Measurements from ENCODE around the gene CACNA2D3. TPM values are rescaled to one million over a fixed set of nuclear protein-coding genes. Genes with fewer than 3 reads are reported as not detected.

CACNA2D3 gene
- total RNA-seq, 2 donors from 2014 or later = 0.42 to 0.98 TPM

DNA sequence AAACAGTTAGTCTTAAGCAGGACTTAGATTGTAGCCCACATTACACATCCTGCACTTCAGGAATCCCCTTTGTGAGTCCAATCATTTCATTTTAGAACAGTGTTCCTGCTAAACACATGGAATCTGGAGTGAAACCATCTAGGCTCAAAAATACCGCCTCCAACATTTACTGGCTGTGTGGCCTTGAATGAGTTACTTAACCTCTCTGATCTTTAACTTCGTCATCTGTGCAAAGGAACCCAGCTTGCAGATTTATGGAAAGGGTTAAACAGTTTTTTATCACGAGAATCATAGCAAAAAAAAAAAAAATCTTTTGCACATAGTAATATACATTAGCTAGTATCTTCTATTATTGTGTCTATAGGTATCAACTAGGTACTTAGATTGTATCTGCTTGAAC is 813.5 kb downstream of the CACNA2D3 start:
- intact Hi-C loops (cut with DNase I) = no loop called here
- Histone ChIP-seq H3K4me3 (no peak overlapping the region), H3K27me3 (no peaks in the 10 kb centered on the region), H3K9me3 (no peaks in the 10 kb centered on the region), H3K36me3 (no peaks in the 10 kb centered on the region), H3K27ac (no peak overlapping the region), H3K9ac (ENCODE audit: low read depth in 2 of 2, low read length in 2 of 2) (no peak overlapping the region), H3K4me1 (no peaks in the 10 kb centered on the region)
- TF ChIP-seq, protein P1, sequence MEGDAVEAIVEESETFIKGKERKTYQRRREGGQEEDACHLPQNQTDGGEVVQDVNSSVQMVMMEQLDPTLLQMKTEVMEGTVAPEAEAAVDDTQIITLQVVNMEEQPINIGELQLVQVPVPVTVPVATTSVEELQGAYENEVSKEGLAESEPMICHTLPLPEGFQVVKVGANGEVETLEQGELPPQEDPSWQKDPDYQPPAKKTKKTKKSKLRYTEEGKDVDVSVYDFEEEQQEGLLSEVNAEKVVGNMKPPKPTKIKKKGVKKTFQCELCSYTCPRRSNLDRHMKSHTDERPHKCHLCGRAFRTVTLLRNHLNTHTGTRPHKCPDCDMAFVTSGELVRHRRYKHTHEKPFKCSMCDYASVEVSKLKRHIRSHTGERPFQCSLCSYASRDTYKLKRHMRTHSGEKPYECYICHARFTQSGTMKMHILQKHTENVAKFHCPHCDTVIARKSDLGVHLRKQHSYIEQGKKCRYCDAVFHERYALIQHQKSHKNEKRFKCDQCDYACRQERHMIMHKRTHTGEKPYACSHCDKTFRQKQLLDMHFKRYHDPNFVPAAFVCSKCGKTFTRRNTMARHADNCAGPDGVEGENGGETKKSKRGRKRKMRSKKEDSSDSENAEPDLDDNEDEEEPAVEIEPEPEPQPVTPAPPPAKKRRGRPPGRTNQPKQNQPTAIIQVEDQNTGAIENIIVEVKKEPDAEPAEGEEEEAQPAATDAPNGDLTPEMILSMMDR (IDR thresholded peaks at IDR 0.05) = no peak
- DNase-seq = no peak

DNA sequence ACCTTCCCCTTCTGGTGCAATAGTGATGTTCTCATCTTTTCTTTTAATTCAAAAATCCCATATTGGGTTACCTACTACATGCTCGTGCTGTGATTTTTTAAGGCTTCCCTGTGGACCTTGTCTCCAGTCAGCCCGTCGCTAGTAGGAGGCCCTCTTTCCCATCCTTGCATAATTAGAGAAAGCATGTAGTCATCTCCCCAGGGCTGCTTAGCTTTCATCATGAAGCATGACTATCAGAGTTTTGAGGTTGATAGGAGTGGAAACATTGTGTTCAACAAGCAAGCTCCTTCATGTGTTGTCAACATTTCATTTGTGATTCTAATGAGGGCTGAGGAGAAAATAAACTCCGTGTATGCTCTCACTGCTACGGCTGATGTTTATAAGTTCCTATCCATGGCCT is 814.2 kb downstream of the CACNA2D3 start:
- TF ChIP-seq, protein P1 (IDR thresholded peaks at IDR 0.05) = no peak
- Histone ChIP-seq H3K4me1 (no peaks in the 10 kb centered on the region), H3K36me3 (no peaks in the 10 kb centered on the region), H3K4me3 (no peak overlapping the region), H3K27me3 (no peaks in the 10 kb centered on the region), H3K27ac (no peak overlapping the region), H3K9me3 (no peaks in the 10 kb centered on the region), H3K9ac (ENCODE audit: low read depth in 2 of 2, low read length in 2 of 2) (no peak overlapping the region)
- intact Hi-C loops (cut with DNase I) = no loop called here
- DNase-seq = no peak

DNA sequence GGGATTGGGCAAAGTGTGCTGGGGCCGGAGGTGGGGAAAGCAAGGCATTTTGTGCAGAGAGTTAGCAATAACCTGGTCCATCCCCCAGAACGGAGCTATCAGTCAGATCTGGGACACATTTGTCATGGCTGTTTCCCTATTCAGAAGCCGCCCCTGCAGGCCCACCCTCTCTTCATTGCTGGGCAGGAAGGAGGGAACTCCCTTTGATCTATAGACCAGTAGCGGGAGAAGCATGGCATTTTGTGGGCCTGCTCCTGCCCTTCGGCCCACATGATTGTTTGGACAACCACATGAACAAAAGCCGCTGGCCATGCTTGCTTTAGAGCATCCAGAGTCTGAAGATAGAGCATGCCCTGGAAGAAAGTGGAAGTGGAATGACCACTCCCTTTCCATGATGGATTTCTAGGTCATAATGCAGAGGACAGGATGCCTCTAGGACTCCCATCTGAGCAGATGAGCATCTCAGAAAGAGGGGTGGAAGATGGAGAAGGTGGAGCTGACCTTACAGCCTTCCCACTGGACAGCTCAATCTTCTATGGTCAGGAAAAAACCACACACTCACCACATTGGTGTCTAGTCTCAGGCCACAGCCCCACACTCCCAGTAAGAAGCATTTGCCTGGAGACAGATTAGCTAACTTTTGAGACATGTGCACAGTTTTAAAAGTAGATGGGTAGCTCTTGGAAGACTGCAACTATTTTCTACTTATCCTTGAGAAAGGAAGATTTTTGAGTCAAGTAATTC is 817.4 kb downstream of the CACNA2D3 start:
- H3K9ac ChIP-seq (ENCODE audit: low read depth in 2 of 2, low read length in 2 of 2) = no peak overlapping the region
- no peak overlapping the region for H3K27ac ChIP-seq
- intact Hi-C loops (cut with DNase I) = no loop called here
- no peak overlapping the region for H3K4me3 ChIP-seq
- H3K27me3 ChIP-seq = no peaks in the 10 kb centered on the region
- TF ChIP-seq, protein P1 (IDR thresholded peaks at IDR 0.05) = no peak
- H3K36me3 ChIP-seq = no peaks in the 10 kb centered on the region
- H3K4me1 ChIP-seq = no peaks in the 10 kb centered on the region
- DNase-seq = no peak
- no peaks in the 10 kb centered on the region for H3K9me3 ChIP-seq

DNA sequence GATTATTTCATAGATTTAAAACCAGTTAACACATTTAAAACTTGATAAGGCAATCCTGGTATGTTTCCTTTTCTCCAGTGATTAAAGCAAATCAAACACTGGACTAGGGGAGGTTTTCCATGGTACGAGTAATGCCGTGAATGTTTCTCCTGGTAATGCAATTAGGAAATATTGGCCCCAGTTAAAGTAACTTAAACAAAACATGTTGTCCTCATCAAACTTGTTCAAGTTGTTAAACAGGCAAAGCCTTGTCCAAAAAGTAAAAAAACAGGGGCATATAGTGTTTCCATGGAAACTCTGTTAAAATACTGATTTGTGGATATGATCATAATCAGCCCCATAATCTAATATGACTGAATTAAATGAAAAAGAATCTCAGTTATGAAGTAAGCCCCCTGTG is 818.6 kb downstream of the CACNA2D3 start:
- Histone ChIP-seq H3K4me3 (no peak overlapping the region), H3K36me3 (no peaks in the 10 kb centered on the region), H3K27me3 (no peaks in the 10 kb centered on the region), H3K27ac (no peak overlapping the region), H3K9me3 (no peaks in the 10 kb centered on the region), H3K4me1 (no peaks in the 10 kb centered on the region), H3K9ac (ENCODE audit: low read depth in 2 of 2, low read length in 2 of 2) (no peak overlapping the region)
- intact Hi-C loops (cut with DNase I) = no loop called here
- DNase-seq = no peak
- TF ChIP-seq, protein P1 (IDR thresholded peaks at IDR 0.05) = no peak

DNA sequence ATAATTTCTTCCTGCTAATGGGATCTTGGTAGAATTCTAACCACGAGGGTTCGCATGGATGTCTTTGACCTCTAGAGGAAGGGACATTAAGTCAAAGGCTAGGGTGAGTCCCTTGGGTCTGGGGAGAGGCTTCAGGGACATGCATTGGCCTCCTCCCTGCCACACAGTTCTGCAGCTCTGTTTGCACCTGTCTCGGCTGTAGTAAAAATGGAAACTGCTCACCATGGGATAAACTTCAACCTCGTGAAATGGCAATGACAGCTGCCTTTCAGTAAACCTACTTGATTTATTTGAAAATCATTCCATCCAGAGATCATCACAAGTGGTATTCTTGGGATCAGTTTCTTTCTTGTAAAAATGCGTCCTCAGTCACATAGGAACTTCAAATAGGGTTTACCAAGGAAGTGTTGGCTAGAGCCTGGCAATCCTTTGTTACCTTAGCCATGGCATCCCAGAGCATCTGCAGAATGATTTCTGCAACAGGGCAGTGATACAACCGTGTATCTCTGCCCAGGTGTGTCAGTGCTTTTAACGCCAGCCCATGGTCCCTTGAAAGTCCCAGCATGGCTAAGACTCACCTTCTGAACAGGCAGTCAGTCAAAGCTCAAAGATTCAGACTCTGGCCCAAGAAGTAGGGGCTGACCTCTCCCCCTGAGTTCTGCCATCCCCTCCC is 819.5 kb downstream of the CACNA2D3 start:
- DNase-seq = no peak
- H3K4me3 ChIP-seq = no peak overlapping the region
- intact Hi-C loops (cut with DNase I) = no loop called here
- no peak overlapping the region for H3K27ac ChIP-seq
- no peaks in the 10 kb centered on the region for H3K36me3 ChIP-seq
- H3K4me1 ChIP-seq = no peaks in the 10 kb centered on the region
- H3K9me3 ChIP-seq = no peaks in the 10 kb centered on the region
- no peak overlapping the region for H3K9ac ChIP-seq (ENCODE audit: low read depth in 2 of 2, low read length in 2 of 2)
- H3K27me3 ChIP-seq = no peaks in the 10 kb centered on the region
- TF ChIP-seq, protein P1 (IDR thresholded peaks at IDR 0.05) = no peak

All from colonic mucosa (tissue), 4 donors.